Activated naive CD8-positive, alpha-beta T cell treated with anti-CD3 and anti-CD28 coated beads, Interleukin-2, amount 10 ng/mL, durations not matched to agents 7 days and 5 days (primary cell): ENCODE measurements around the gene YBX1. TPM values are rescaled to one million over a fixed set of nuclear protein-coding genes. Genes with fewer than 3 reads are reported as not detected.

Experiments used
- ATAC-seq: fragments of 150-1000 bp; cut with Tn5 transposase; one replicate; pipeline ENCODE4 v1.10.0; 2021; ENCODE audit warnings: low read depth, moderate library complexity
- POLR2A ChIA-PET: fragments of 350-600 bp; sonication (Branson Sonifier 250); formaldehyde crosslinking; loops from one replicate; lab custom pipeline; 2021; ENCODE audit warnings: antibody characterized with exemption; lab: Charles Lee
- DNase-seq: peaks from one replicate; pipeline ENCODE4 v3.0.0; 2021
- H3K27ac Mint-ChIP-seq: one replicate; pipeline ENCODE4 v1.8.0; 2022; ENCODE audit warnings: mild to moderate bottlenecking, mixed read lengths
- H3K27me3 Mint-ChIP-seq: one replicate; pipeline ENCODE4 v1.8.0; 2022; ENCODE audit warnings: mild to moderate bottlenecking, moderate library complexity, mixed read lengths
- H3K36me3 Mint-ChIP-seq: one replicate; pipeline ENCODE4 v1.8.0; 2021; ENCODE audit warnings: mild to moderate bottlenecking, mixed read lengths
- H3K4me1 Mint-ChIP-seq: one replicate; pipeline ENCODE4 v1.8.0; 2021; ENCODE audit warnings: mixed read lengths
- H3K4me3 Mint-ChIP-seq: one replicate; pipeline ENCODE4 v1.8.0; 2022; ENCODE audit warnings: mild to moderate bottlenecking, moderate library complexity, mixed read lengths
- H3K9me3 Mint-ChIP-seq: one replicate; pipeline ENCODE4 v1.8.0; 2021; ENCODE audit warnings: mixed read lengths
- total RNA-seq, 2 experiments: library from RNA; stranded (reverse); gene quantifications; one replicate each; pipeline ENCODE4 v1.2.3, GENCODE V29; 2021

Gene YBX1
- total RNA-seq: 100 to 1,000 TPM; 529 to 531 TPM

- H3K9me3 Mint-ChIP-seq: no peaks in the 10 kb centered on the region
- no peaks in the 10 kb centered on the region for H3K27me3 Mint-ChIP-seq
- ATAC-seq (peak; percentile 96), DNase-seq (peak; percentile 92)
- peaks cover 28% of the 10 kb centered on the region for H3K36me3 Mint-ChIP-seq
- peak within 1 kb of the TSS; percentile 97 for H3K27ac Mint-ChIP-seq
- peak within 1 kb of the TSS; percentile 95 for H3K4me3 Mint-ChIP-seq
- POLR2A ChIA-PET: interaction anchor here (0.6 to 4.7 kb wide), 17 partner anchors 9 to 364 kb away, joined by 3 to 42 read pairs (median 5); partner anchors contain the start of genes C1orf50, CCDC30, P3H1 and PPIH
- peaks cover 39% of the 10 kb centered on the region for H3K4me1 Mint-ChIP-seq
Measured at GRCh38 chr1:42681741-42682483, at the start of gene YBX1. YBX1 (plus strand) TSS chr1:42682418; CDS start chr1:42682566, 148 bp downstream.

GRCh38 chr1:42639116-42639515, 43.1 kb upstream of the YBX1 start:
- no peaks in the 10 kb centered on the region for H3K27me3 Mint-ChIP-seq
- POLR2A ChIA-PET: no interaction called here

GRCh38 chr1:42646056-42646455, 36.2 kb upstream of the YBX1 start:
- POLR2A ChIA-PET: interaction anchor here (0.7 kb wide), 1 partner anchor 8 kb away, joined by 3 read pairs; no protein-coding TSS in a partner anchor
- Mint-ChIP-seq H3K27me3 (no peaks in the 10 kb centered on the region), H3K4me1 (no peaks in the 10 kb centered on the region), H3K27ac (no peak overlapping the region), H3K4me3 (no peak overlapping the region), H3K9me3 (peaks cover 9% of the 10 kb centered on the region), H3K36me3 (peaks cover 3% of the 10 kb centered on the region)
- no peak for ATAC-seq
- no peak for DNase-seq

More at GRCh38 chr1:42639116-42639515, 43.1 kb upstream of the YBX1 start:
- no peaks in the 10 kb centered on the region for H3K9me3 Mint-ChIP-seq
- H3K4me3 Mint-ChIP-seq: no peak overlapping the region
- no peak for ATAC-seq
- no peaks in the 10 kb centered on the region for H3K4me1 Mint-ChIP-seq
- DNase-seq: no peak
- no peak overlapping the region for H3K27ac Mint-ChIP-seq
- no peaks in the 10 kb centered on the region for H3K36me3 Mint-ChIP-seq

GRCh38 chr1:42657201-42657600, 25.0 kb upstream of the YBX1 start:
- no peak for ATAC-seq
- peak overlapping the region; percentile 94 for H3K4me3 Mint-ChIP-seq
- no peak for DNase-seq
- H3K27me3 Mint-ChIP-seq: no peaks in the 10 kb centered on the region
- H3K36me3 Mint-ChIP-seq: peaks cover 17% of the 10 kb centered on the region
- peak overlapping the region; percentile 94 for H3K27ac Mint-ChIP-seq
- H3K4me1 Mint-ChIP-seq: peaks cover 32% of the 10 kb centered on the region
- H3K9me3 Mint-ChIP-seq: no peaks in the 10 kb centered on the region
- POLR2A ChIA-PET: interaction anchor here (0.6 to 2.5 kb wide), 4 partner anchors 25 to 110 kb away, joined by 3 to 42 read pairs (median 8); partner anchors contain the start of genes C1orf50, P3H1 and YBX1

DNA sequence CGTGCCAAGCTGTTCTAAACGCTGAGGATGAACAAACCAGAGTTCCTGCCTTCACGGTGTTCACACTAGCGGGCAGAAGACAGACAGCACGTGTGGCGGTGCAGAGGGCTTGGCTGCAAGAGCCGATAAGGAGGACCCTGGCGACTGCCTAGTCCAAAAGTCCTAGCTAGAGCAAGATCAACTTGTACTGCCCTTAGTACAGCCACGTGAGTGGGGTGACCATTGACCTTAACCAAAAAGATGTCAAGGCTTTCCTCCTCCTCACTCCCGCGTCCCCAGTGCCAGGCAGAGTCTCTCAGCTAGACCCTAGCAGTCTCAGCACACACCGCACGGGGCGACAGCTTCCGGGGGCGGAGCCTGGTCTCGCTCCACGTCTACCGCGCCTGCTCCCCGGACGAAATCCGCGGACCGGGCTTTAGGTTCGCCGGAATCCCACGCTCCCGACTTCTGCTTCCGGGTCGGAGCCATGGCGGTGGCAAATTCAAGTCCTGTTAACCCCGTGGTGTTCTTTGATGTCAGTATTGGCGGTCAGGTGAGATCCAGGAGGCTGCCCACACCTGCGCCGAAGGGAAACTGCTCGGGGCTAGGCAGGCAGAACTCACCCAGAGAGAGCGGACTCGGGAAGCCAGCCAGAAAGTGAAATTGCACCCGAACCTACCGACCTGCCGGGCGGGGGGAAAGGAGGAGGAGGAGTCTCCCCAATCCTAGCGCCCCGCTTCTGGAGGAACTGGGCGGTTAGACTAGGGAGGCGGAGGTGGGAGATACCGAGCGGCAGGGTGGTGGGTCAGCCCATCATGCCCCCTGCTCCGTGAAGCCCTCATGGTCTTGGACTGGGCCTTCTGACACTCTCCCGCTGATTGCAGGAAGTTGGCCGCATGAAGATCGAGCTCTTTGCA, 24.0 kb upstream of the YBX1 start, which contains the start of gene PPIH:
PPIH (plus strand) TSS at position 443 of the 896 bp plus-strand sequence; CDS start at position 467, 24 bp downstream.
- Mint-ChIP-seq H3K27ac (peak within 1 kb of the TSS; percentile 94), H3K27me3 (no peaks in the 10 kb centered on the region), H3K9me3 (no peaks in the 10 kb centered on the region), H3K4me1 (peaks cover 34% of the 10 kb centered on the region), H3K4me3 (peak within 1 kb of the TSS; percentile 94), H3K36me3 (peaks cover 18% of the 10 kb centered on the region)
- ATAC-seq (peak; percentile 97), DNase-seq (peak; percentile 94)
- POLR2A ChIA-PET: interaction anchor here (0.6 to 2.5 kb wide), 7 partner anchors 24 to 1796 kb away, joined by 3 to 42 read pairs (median 4); partner anchors contain the start of genes C1orf50, CCDC30, CITED4 and P3H1

GRCh38 chr1:42658877-42659337, 23.3 kb upstream of the YBX1 start:
- POLR2A ChIA-PET: interaction anchor here (1.1 to 2.5 kb wide), 3 partner anchors 23 to 202 kb away, joined by 3 to 42 read pairs (median 5); partner anchors contain the start of genes CCDC30 and YBX1
- ATAC-seq (no peak), DNase-seq (no peak)
- H3K4me1 Mint-ChIP-seq: peaks cover 38% of the 10 kb centered on the region
- H3K36me3 Mint-ChIP-seq: peaks cover 22% of the 10 kb centered on the region
- H3K27me3 Mint-ChIP-seq: no peaks in the 10 kb centered on the region
- H3K9me3 Mint-ChIP-seq: no peaks in the 10 kb centered on the region
- peak overlapping the region; percentile 94 for H3K27ac Mint-ChIP-seq
- H3K4me3 Mint-ChIP-seq: peak overlapping the region; percentile 94

DNA sequence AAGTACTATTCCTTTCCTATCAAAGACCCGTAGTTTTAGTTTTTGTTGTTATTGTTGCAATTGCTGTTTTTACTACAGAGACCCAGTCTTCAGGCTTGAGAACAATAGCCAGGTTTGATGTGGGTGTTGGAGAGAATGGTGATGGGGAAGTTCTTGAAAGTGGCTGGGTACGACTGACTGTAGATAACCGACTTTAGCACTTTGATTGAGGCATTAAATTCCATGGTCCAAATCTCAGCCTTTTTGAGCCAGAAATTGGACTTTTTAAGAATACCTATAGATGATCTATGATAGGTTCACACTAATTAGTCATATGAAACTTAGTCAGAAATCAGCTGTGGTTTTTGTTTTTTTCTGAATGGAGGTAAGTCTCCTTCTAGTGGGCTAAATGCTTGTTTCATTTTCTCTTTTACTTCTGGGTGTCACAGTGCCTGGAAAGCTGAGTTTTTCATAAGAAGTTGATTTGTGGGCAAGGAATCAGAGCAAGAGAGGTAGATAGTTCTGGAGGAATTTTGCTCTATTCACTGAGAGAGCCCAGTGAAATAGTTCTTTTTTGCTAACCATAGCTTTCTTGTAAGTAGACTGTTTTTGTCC, 21.2 kb upstream of the YBX1 start:
- DNase-seq: no peak
- H3K4me3 Mint-ChIP-seq: peak overlapping the region; percentile 80
- peaks cover 40% of the 10 kb centered on the region for H3K4me1 Mint-ChIP-seq
- H3K27ac Mint-ChIP-seq: peak overlapping the region; percentile 94
- H3K36me3 Mint-ChIP-seq: peaks cover 29% of the 10 kb centered on the region
- POLR2A ChIA-PET: interaction anchor here (0.9 to 4.1 kb wide), 4 partner anchors 16 to 123 kb away, joined by 3 to 32 read pairs (median 6); partner anchors contain the start of genes C1orf50, P3H1, TMEM269 and YBX1
- ATAC-seq: peak; percentile 12
- H3K27me3 Mint-ChIP-seq: no peaks in the 10 kb centered on the region
- no peaks in the 10 kb centered on the region for H3K9me3 Mint-ChIP-seq

- no peak overlapping the region for H3K27ac Mint-ChIP-seq
- DNase-seq (no peak), ATAC-seq (no peak)
- peaks cover 26% of the 10 kb centered on the region for H3K36me3 Mint-ChIP-seq
- no peaks in the 10 kb centered on the region for H3K27me3 Mint-ChIP-seq
- POLR2A ChIA-PET: interaction anchor here (1.5 kb wide), 1 partner anchor 97 kb away, joined by 4 read pairs; the partner anchor contains the start of genes C1orf50 and P3H1
- H3K9me3 Mint-ChIP-seq: no peaks in the 10 kb centered on the region
- peaks cover 10% of the 10 kb centered on the region for H3K4me1 Mint-ChIP-seq
- H3K4me3 Mint-ChIP-seq: no peak overlapping the region
Measured at GRCh38 chr1:42669936-42670335, 12.3 kb upstream of the YBX1 start.

- ATAC-seq (no peak), DNase-seq (no peak)
- no peaks in the 10 kb centered on the region for H3K27me3 Mint-ChIP-seq
- H3K36me3 Mint-ChIP-seq: peaks cover 26% of the 10 kb centered on the region
- no peaks in the 10 kb centered on the region for H3K9me3 Mint-ChIP-seq
- peaks cover 10% of the 10 kb centered on the region for H3K4me1 Mint-ChIP-seq
- H3K27ac Mint-ChIP-seq: no peak overlapping the region
- POLR2A ChIA-PET: interaction anchor here (1.3 to 1.5 kb wide), 2 partner anchors 11 to 97 kb away, joined by 3 to 4 read pairs; partner anchors contain the start of genes C1orf50 and P3H1
- no peak overlapping the region for H3K4me3 Mint-ChIP-seq
Measured at GRCh38 chr1:42670425-42670824, 11.8 kb upstream of the YBX1 start.

- Mint-ChIP-seq H3K4me1 (peaks cover 6% of the 10 kb centered on the region), H3K27ac (peak overlapping the region; percentile 22), H3K9me3 (no peaks in the 10 kb centered on the region), H3K36me3 (peaks cover 13% of the 10 kb centered on the region), H3K4me3 (no peak overlapping the region), H3K27me3 (no peaks in the 10 kb centered on the region)
- no peak for DNase-seq
- ATAC-seq: no peak
- POLR2A ChIA-PET: interaction anchor here (0.6 kb wide), 1 partner anchor 596 kb away, joined by 3 read pairs; the partner anchor contains the start of gene TMEM125
Measured at GRCh38 chr1:42674214-42674613, 8.0 kb upstream of the YBX1 start.

GRCh38 chr1:42674682-42675081, 7.5 kb upstream of the YBX1 start:
- Mint-ChIP-seq H3K4me3 (no peak overlapping the region), H3K36me3 (peaks cover 13% of the 10 kb centered on the region), H3K27ac (peak overlapping the region; percentile 22), H3K9me3 (no peaks in the 10 kb centered on the region), H3K4me1 (peaks cover 6% of the 10 kb centered on the region), H3K27me3 (no peaks in the 10 kb centered on the region)
- no peak for DNase-seq
- no peak for ATAC-seq
- POLR2A ChIA-PET: no interaction called here

GRCh38 chr1:42675467-42675866, 6.8 kb upstream of the YBX1 start:
- H3K4me3 Mint-ChIP-seq: no peak overlapping the region
- DNase-seq (no peak), ATAC-seq (no peak)
- peaks cover 9% of the 10 kb centered on the region for H3K4me1 Mint-ChIP-seq
- no peak overlapping the region for H3K27ac Mint-ChIP-seq
- POLR2A ChIA-PET: no interaction called here
- H3K9me3 Mint-ChIP-seq: no peaks in the 10 kb centered on the region
- peaks cover 11% of the 10 kb centered on the region for H3K36me3 Mint-ChIP-seq
- H3K27me3 Mint-ChIP-seq: no peaks in the 10 kb centered on the region
